Parathyroid adenoma (tissue), 2 donors: ENCODE data around the gene KHDRBS2.

Experiments used
- H2AFZ ChIP-seq: fragments of 300-600 bp; sonication (generic); one replicate; pipeline ENCODE4 v1.7.0; 2017; ENCODE audit warnings: antibody characterized with exemption, mild to moderate bottlenecking
- H3K27ac ChIP-seq: fragments of 300-600 bp; sonication (generic); one replicate; pipeline ENCODE4 v1.7.0; 2017
- H3K27me3 ChIP-seq: fragments of 300-600 bp; sonication (generic); one replicate; pipeline ENCODE4 v1.7.0; 2017; ENCODE audit warnings: low read length; ENCODE audit not compliant: control insufficient read depth, insufficient read depth
- H3K36me3 ChIP-seq: fragments of 300-600 bp; sonication (generic); one replicate; pipeline ENCODE4 v1.7.0; 2017; ENCODE audit warnings: low read length; ENCODE audit not compliant: control insufficient read depth, insufficient read depth
- H3K4me1 ChIP-seq: fragments of 300-600 bp; sonication (generic); one replicate; pipeline ENCODE4 v1.7.0; 2017; ENCODE audit warnings: control low read depth
- H3K4me2 ChIP-seq: fragments of 300-600 bp; sonication (generic); one replicate; pipeline ENCODE4 v1.7.0; 2017; ENCODE audit warnings: low read length
- H3K4me3 ChIP-seq: fragments of 300-600 bp; sonication (generic); one replicate; pipeline ENCODE4 v1.7.0; 2017; ENCODE audit warnings: low read depth, low read length
- H3K79me2 ChIP-seq: fragments of 300-600 bp; sonication (generic); one replicate; pipeline ENCODE4 v1.7.0; 2017; ENCODE audit warnings: control low read depth
- H3K9ac ChIP-seq: fragments of 300-600 bp; sonication (generic); one replicate; pipeline ENCODE4 v1.7.0; 2017; ENCODE audit warnings: mild to moderate bottlenecking
- H3K9me3 ChIP-seq: fragments of 300-600 bp; sonication (generic); one replicate; pipeline ENCODE4 v1.7.0; 2017; ENCODE audit warnings: low read length; ENCODE audit not compliant: control insufficient read depth
- CTCF ChIP-seq: fragments of 300-600 bp; sonication (generic); IDR thresholded peaks from one replicate; pipeline ENCODE4 v1.7.0; 2017; ENCODE audit warnings: antibody characterized with exemption, mild to moderate bottlenecking
- donor health status: primary hyperparathyroidism.

KHDRBS2 gene

GRCh38 chr6:62284725-62285124 lies 1.3 kb downstream of the KHDRBS2 start:
- H3K4me1 ChIP-seq = no peaks in the 10 kb centered on the region
- no peaks in the 10 kb centered on the region for H3K27me3 ChIP-seq
- H3K27ac ChIP-seq = no peak overlapping the region
- H3K79me2 ChIP-seq = no peaks in the 10 kb centered on the region
- H2AFZ ChIP-seq = no peak overlapping the region
- H3K36me3 ChIP-seq = no peaks in the 10 kb centered on the region
- no peak for TF ChIP-seq CTCF
- H3K4me3 ChIP-seq = no peak overlapping the region
- H3K4me2 ChIP-seq = no peak overlapping the region
- H3K9ac ChIP-seq = no peak overlapping the region
- no peaks in the 10 kb centered on the region for H3K9me3 ChIP-seq

GRCh38 chr6:62283796-62284411 lies 2.1 kb downstream of the KHDRBS2 start:
- Histone ChIP-seq H3K4me2 (no peak overlapping the region), H3K27me3 (no peaks in the 10 kb centered on the region), H3K4me1 (no peaks in the 10 kb centered on the region), H3K9me3 (no peaks in the 10 kb centered on the region), H3K4me3 (no peak overlapping the region), H3K9ac (no peak overlapping the region), H3K36me3 (no peaks in the 10 kb centered on the region), H3K79me2 (no peaks in the 10 kb centered on the region), H3K27ac (no peak overlapping the region), H2AFZ (no peak overlapping the region)
- TF ChIP-seq CTCF = no peak

- no peak overlapping the region for H3K4me3 ChIP-seq
- no peaks in the 10 kb centered on the region for H3K9me3 ChIP-seq
- H3K36me3 ChIP-seq = no peaks in the 10 kb centered on the region
- no peaks in the 10 kb centered on the region for H3K27me3 ChIP-seq
- H3K4me2 ChIP-seq = no peak overlapping the region
- no peak overlapping the region for H3K27ac ChIP-seq
- no peak overlapping the region for H3K9ac ChIP-seq
- no peaks in the 10 kb centered on the region for H3K4me1 ChIP-seq
- no peak for TF ChIP-seq CTCF
- no peaks in the 10 kb centered on the region for H3K79me2 ChIP-seq
- no peak overlapping the region for H2AFZ ChIP-seq
Observed at GRCh38 chr6:62283365-62283764, 2.7 kb downstream of the KHDRBS2 start.

GRCh38 chr6:62280099-62280498 lies 5.9 kb downstream of the KHDRBS2 start:
- Histone ChIP-seq H2AFZ (no peak overlapping the region), H3K4me1 (no peaks in the 10 kb centered on the region), H3K36me3 (no peaks in the 10 kb centered on the region), H3K27ac (no peak overlapping the region), H3K9me3 (no peaks in the 10 kb centered on the region), H3K27me3 (no peaks in the 10 kb centered on the region), H3K4me2 (no peak overlapping the region), H3K79me2 (no peaks in the 10 kb centered on the region), H3K4me3 (no peak overlapping the region), H3K9ac (no peak overlapping the region)
- no peak for TF ChIP-seq CTCF

GRCh38 chr6:62272114-62272513 lies 13.9 kb downstream of the KHDRBS2 start:
- H3K4me3 ChIP-seq = no peak overlapping the region
- no peaks in the 10 kb centered on the region for H3K36me3 ChIP-seq
- H3K79me2 ChIP-seq = no peaks in the 10 kb centered on the region
- no peak overlapping the region for H3K9ac ChIP-seq
- H3K9me3 ChIP-seq = no peaks in the 10 kb centered on the region
- no peak overlapping the region for H2AFZ ChIP-seq
- H3K27ac ChIP-seq = no peak overlapping the region
- no peaks in the 10 kb centered on the region for H3K4me1 ChIP-seq
- no peak for TF ChIP-seq CTCF
- no peaks in the 10 kb centered on the region for H3K27me3 ChIP-seq
- H3K4me2 ChIP-seq = no peak overlapping the region
